Spleen (tissue), 11 donors: ENCODE measurements around the gene DCPS. TPM values are rescaled to one million over a fixed set of nuclear protein-coding genes. Genes with fewer than 3 reads are reported as not detected.

Source experiments
- DNase-seq: peaks from one replicate; pipeline ENCODE4 v3.0.0-alpha.2; 2020
- H3K27ac ChIP-seq, 8 donors: fragments of 200-600 bp; sonication (generic) in 7 of 8; 1 replicate in 4 of 8; 2 replicates in 4 of 8; pipeline versions ENCODE4 v1.5.0 to v1.8.0; 2016 to 2021; ENCODE audit warnings: inconsistent platforms in 4 of 8, mild to moderate bottlenecking in 4 of 8, moderate library complexity in 1 of 8
- H3K27me3 ChIP-seq, 7 donors: fragments of 200-600 bp; sonication (generic) in 6 of 7; replicated peaks in 1 of 7; 1 replicate in 4 of 7; 2 replicates in 3 of 7; pipeline versions ENCODE4 v1.5.0 to v1.8.0; 2016 to 2021; ENCODE audit warnings: inconsistent platforms in 3 of 7, mild to moderate bottlenecking in 1 of 7
- H3K36me3 ChIP-seq, 6 donors: fragments of 200-600 bp; sonication (generic) in 5 of 6; 1 replicate in 4 of 6; 2 replicates in 2 of 6; pipeline versions ENCODE4 v1.5.0 to v1.8.0; 2016 to 2021; ENCODE audit warnings: inconsistent platforms in 2 of 6
- H3K4me1 ChIP-seq, 6 donors: fragments of 200-600 bp; sonication (generic) in 5 of 6; 1 replicate in 3 of 6; 2 replicates in 3 of 6; pipeline versions ENCODE4 v1.5.0 to v1.8.0; 2016 to 2021; ENCODE audit warnings: inconsistent platforms in 3 of 6
- H3K4me3 ChIP-seq, 8 donors: fragments of 200-600 bp; sonication (generic) in 7 of 8; 1 replicate in 4 of 8; 2 replicates in 4 of 8; pipeline versions ENCODE4 v1.5.0 to v1.8.0; 2016 to 2021; ENCODE audit warnings: inconsistent platforms in 4 of 8, mild to moderate bottlenecking in 4 of 8, moderate library complexity in 2 of 8
- H3K9me3 ChIP-seq, 8 donors: fragments of 200-600 bp; sonication (generic) in 7 of 8; 1 replicate in 4 of 8; 2 replicates in 4 of 8; pipeline versions ENCODE4 v1.5.0 to v1.8.0; 2016 to 2021; ENCODE audit warnings: inconsistent platforms in 4 of 8
- POLR2A ChIP-seq, 3 donors: fragments of 450-650 bp; IDR thresholded peaks; one replicate each; pipeline ENCODE4 v1.5.1; 2017; ENCODE audit warnings: antibody characterized with exemption in 3 of 3, mild to moderate bottlenecking in 1 of 3
- POLR2AphosphoS5 ChIP-seq, 3 donors: sonication (generic); formaldehyde crosslinking; IDR thresholded peaks; one replicate each; pipeline ENCODE4 v1.5.1; 2017; ENCODE audit warnings: antibody characterized with exemption in 3 of 3
- WGBS, 5 donors: extraction: QIAGEN DNeasy Blood & Tissue Kit in 3 of 5; methylation state at CpG; one replicate each; pipeline versions ENCODE4 v1.1.5 to v1.1.7; 2013 to 2018; 5-methylcytosine and 5-hydroxymethylcytosine counted together
- intact Hi-C: fragments of 100-400 bp; cut with DNase I; formaldehyde crosslinking; loops from one replicate; pipeline ENCODE4 v1.15.0; 2023; ENCODE audit warnings: low total_unique reads
- polyA plus RNA-seq, 3 donors: library from polyadenylated mRNA; stranded (reverse); fragments of 200-250 nt; gene quantifications; one replicate each; pipeline ENCODE4 v1.2.1, GENCODE V29; 2013
- total RNA-seq, 7 donors: library from RNA; depleted of rRNA in 3 of 7; stranded (reverse); fragments of >200 nt in 3 of 7; fragmentation: NEBNext Ultra II Directional in 4 of 7; extraction: Animal tissue kit (Norgen Biotek cat#: 25700) in 4 of 7; gene quantifications; one replicate each; pipeline versions ENCODE4 v1.1.0 to v1.2.1, GENCODE V29; 2016 to 2021
- TF ChIP-seq, protein P1 (sequence below), 11 experiments: fragments of 200-600 bp in 7 of 11; fragments of 450-650 bp in 4 of 11; sonication (generic) in 4 of 11; IDR thresholded peaks in 8 of 11; conservative IDR thresholded peaks in 3 of 11; 1 replicate in 7 of 11; 2 replicates in 4 of 11; pipeline versions ENCODE4 v1.4.0 to v1.8.0; 2016 to 2021; ENCODE audit warnings: antibody characterized with exemption in 11 of 11, inconsistent platforms in 4 of 11, mild to moderate bottlenecking in 1 of 11
- donor health status: healthy with polysubstance abuse.
- donor health status: DM: no; HTN: no; CAD: no; lungs with moderate emphysema.
- donor health status: DM: no; HTN: no; CAD: no.
- donor health status: Bipolar disorder and iron deficiency.
- donor health status: healthy.
- donor health status: DM: no; HTN: no; CAD: no.
- donor health status: DM: yes; HTN: yes; CAD: no.

Gene DCPS
- total and polyA plus RNA-seq, 10 donors = 17.4 to 35.2 (median 22.7) TPM

DNA sequence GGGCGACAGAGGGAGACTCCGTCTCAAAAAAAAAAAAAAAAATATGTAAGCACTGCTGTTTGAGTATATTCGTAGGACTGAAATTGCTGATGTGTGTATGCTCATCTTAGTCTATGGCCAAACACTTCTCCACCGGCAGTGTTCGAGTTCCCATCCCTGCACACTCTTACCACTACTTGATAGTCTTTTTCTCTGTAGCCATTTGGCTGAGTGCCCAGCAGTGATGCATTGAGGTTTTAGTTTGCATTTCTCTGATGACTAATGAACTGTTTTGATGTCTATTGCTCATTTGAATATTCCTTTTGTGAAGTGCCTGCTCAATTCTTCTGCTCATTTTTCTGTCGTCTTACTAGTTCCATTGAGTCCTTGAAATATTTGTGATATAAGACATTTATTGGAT lies 19.0 kb upstream of the DCPS start:
- no peak for DNase-seq
- peaks cover 25 to 63% (median 50%) of the 10 kb centered on the region in 6 donors for H3K4me1 ChIP-seq
- 49 to 67% (median 56%) methylated on average over 6 of the region's 6 CpGs for WGBS, 5 donors
- intact Hi-C loops = no loop called here
- peak overlapping the region in 1 of 8 donors; percentile 91 for H3K4me3 ChIP-seq
- H3K36me3 ChIP-seq = peaks cover 0 to 35% (median 11%) of the 10 kb centered on the region in 6 donors
- H3K27me3 ChIP-seq = no peaks in the 10 kb centered on the region
- peak overlapping the region in 3 of 8 donors; percentile 4 to 99 (median 99) for H3K27ac ChIP-seq
- TF ChIP-seq POLR2AphosphoS5 (IDR thresholded peaks at IDR 0.05) (no peak), POLR2A (IDR thresholded peaks at IDR 0.05) (no peak)
- TF ChIP-seq, protein P1, sequence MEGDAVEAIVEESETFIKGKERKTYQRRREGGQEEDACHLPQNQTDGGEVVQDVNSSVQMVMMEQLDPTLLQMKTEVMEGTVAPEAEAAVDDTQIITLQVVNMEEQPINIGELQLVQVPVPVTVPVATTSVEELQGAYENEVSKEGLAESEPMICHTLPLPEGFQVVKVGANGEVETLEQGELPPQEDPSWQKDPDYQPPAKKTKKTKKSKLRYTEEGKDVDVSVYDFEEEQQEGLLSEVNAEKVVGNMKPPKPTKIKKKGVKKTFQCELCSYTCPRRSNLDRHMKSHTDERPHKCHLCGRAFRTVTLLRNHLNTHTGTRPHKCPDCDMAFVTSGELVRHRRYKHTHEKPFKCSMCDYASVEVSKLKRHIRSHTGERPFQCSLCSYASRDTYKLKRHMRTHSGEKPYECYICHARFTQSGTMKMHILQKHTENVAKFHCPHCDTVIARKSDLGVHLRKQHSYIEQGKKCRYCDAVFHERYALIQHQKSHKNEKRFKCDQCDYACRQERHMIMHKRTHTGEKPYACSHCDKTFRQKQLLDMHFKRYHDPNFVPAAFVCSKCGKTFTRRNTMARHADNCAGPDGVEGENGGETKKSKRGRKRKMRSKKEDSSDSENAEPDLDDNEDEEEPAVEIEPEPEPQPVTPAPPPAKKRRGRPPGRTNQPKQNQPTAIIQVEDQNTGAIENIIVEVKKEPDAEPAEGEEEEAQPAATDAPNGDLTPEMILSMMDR (IDR thresholded peaks at IDR 0.05 in 8 of 11, conservative IDR thresholded peaks at IDR 0.05 in 3 of 11) = no peak
- H3K9me3 ChIP-seq = no peaks in the 10 kb centered on the region

DNA sequence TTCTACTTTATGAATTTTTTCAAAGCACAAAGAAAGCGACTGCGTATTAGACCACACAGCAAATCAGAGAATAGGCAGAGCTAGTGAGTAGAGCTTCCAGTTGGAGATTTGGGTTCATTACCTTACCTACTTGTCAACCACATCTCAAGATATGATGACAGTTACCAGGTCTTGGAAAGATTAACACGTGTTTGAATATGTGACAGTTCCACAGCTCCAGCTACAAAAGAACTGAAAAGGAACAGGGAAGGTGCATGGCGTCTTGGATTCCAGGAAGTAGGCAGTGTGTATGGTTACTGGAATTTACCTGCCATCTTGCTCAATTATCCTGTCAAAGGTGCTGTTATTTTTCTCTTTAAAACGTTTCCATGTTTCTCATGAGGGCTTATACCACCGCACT lies 15.6 kb upstream of the DCPS start:
- H3K4me1 ChIP-seq = peaks cover 7 to 33% (median 23%) of the 10 kb centered on the region in 6 donors
- no peak for DNase-seq
- peaks cover 0 to 68% (median 43%) of the 10 kb centered on the region in 6 donors for H3K36me3 ChIP-seq
- no peaks in the 10 kb centered on the region for H3K27me3 ChIP-seq
- no peak overlapping the region for H3K4me3 ChIP-seq
- no peak overlapping the region for H3K27ac ChIP-seq
- intact Hi-C loops = no loop called here
- TF ChIP-seq POLR2A (IDR thresholded peaks at IDR 0.05) (no peak), POLR2AphosphoS5 (IDR thresholded peaks at IDR 0.05) (no peak)
- TF ChIP-seq, protein P1 (IDR thresholded peaks at IDR 0.05 in 8 of 11, conservative IDR thresholded peaks at IDR 0.05 in 3 of 11) = no peak
- WGBS, 5 donors = 81 to 87% (median 84%) methylated on average over 6 of the region's 6 CpGs
- no peaks in the 10 kb centered on the region for H3K9me3 ChIP-seq

DNA sequence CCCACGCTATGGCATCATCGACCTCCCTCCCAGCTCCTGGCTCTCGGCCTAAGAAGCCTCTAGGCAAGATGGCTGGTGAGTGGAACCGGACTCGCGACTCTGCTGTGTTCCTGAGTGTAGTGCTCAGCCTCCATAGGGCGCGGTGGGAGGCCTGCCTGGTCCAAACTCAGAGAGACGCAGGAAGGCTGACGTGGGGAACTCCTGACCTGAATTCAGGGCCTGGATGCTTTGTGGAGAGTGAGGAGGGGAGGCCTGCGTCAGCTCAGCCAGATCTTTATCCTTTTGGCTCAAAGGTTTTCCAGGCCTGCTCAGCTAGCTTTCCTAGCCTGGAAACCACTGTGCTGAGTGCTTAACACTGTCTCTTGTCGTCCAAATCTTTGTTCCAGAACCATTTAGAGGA lies 13.0 kb upstream of the DCPS start:
- H3K4me1 ChIP-seq = peaks cover 0 to 15% (median 0%) of the 10 kb centered on the region in 6 donors
- H3K36me3 ChIP-seq = peaks cover 0 to 93% (median 53%) of the 10 kb centered on the region in 6 donors
- no peaks in the 10 kb centered on the region for H3K27me3 ChIP-seq
- no peak overlapping the region for H3K4me3 ChIP-seq
- no peak for DNase-seq
- 91 to 95% (median 92%) methylated on average over 12 of the region's 12 CpGs for WGBS, 5 donors
- no peaks in the 10 kb centered on the region for H3K9me3 ChIP-seq
- no peak overlapping the region for H3K27ac ChIP-seq
- intact Hi-C loops = no loop called here
- TF ChIP-seq, protein P1 (IDR thresholded peaks at IDR 0.05 in 8 of 11, conservative IDR thresholded peaks at IDR 0.05 in 3 of 11) = no peak
- TF ChIP-seq POLR2AphosphoS5 (IDR thresholded peaks at IDR 0.05) (no peak), POLR2A (IDR thresholded peaks at IDR 0.05) (no peak)

DNA sequence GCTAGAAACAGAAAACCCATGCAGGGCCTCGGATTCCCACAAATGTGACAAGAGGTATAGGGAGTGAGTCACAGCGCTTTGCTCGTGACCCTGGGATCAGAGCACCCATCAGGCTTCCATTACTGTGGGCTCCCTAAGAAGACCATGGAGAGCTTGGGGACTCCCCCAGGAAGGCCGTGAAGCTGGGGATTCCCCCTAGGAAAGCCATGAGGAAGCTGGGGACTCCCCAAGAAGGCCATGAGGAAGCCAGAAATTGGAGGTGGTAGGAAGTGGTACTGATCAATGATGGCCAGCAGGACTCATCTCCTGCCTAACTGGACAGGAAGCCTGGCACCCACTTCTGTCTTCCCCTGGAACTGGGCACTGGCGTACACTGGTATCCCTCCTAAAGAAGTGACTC lies 10.1 kb upstream of the DCPS start:
- TF ChIP-seq POLR2A (IDR thresholded peaks at IDR 0.05) (no peak), POLR2AphosphoS5 (IDR thresholded peaks at IDR 0.05) (no peak)
- TF ChIP-seq, protein P1 (IDR thresholded peaks at IDR 0.05 in 8 of 11, conservative IDR thresholded peaks at IDR 0.05 in 3 of 11) = no peak
- no peak overlapping the region for H3K4me3 ChIP-seq
- H3K4me1 ChIP-seq = peaks cover 0 to 9% (median 0%) of the 10 kb centered on the region in 6 donors
- no peaks in the 10 kb centered on the region for H3K9me3 ChIP-seq
- DNase-seq = no peak
- H3K27ac ChIP-seq = no peak overlapping the region
- peaks cover 0 to 96% (median 57%) of the 10 kb centered on the region in 6 donors for H3K36me3 ChIP-seq
- H3K27me3 ChIP-seq = no peaks in the 10 kb centered on the region
- intact Hi-C loops = no loop called here
- 67 to 74% (median 73%) methylated on average over 5 of the region's 5 CpGs for WGBS, 5 donors
